ENCODE results near the gene MAPKAPK2. TPM values are rescaled to one million over a fixed set of nuclear protein-coding genes. Genes with fewer than 3 reads are reported as not detected.

The MAPKAPK2 gene
- total and polyA plus RNA-seq, 8 donors = 53.1 to 113 (median 61.8) TPM

DNA sequence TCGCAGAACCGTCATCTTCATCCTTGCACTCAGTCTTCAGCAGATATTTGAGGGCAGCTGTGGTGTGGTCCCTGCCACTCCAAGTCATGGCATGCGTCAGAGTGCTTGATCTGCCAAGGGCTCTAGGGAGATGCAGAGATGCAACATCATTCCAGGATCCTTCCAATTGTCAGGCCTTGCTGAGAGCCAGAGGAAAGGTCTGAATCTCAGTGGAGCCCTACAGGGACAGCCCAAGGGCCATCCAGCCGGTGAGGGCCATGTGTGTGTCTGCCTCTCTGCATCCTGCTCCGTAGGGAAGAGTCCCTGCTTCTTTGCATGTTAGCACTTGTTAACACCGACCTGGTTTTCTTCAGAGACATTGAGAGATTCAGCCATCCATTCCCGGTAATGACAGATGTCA, 17.6 kb downstream of the MAPKAPK2 start:
- peaks cover 34 to 99% of the 10 kb centered on the region in 2 donors for H3K4me1 ChIP-seq

DNA sequence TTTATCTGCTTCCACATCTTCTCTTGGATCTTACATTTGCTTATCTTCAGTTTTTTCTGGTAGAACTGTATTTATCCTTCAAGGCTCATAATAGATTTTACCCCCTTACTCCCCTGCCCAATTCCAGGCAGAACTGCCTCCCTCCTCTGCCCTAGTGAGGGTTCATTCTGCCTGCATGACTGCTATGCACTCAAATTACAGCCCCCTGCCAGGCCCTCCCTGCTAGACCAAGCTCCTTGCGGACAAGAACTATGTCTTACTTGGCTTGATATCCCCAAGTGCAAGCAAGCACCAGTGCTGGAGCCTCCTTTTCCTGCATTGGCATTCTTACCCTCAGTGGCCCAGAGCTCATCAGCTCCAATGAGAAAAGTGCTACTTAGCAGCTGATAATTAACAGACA, 18.1 kb downstream of the MAPKAPK2 start:
- no peaks in the 10 kb centered on the region for H3K36me3 ChIP-seq
- DNase-seq (no peak), ATAC-seq (no peak)
- no peak overlapping the region for H3K27ac ChIP-seq
- TF ChIP-seq, protein P1, sequence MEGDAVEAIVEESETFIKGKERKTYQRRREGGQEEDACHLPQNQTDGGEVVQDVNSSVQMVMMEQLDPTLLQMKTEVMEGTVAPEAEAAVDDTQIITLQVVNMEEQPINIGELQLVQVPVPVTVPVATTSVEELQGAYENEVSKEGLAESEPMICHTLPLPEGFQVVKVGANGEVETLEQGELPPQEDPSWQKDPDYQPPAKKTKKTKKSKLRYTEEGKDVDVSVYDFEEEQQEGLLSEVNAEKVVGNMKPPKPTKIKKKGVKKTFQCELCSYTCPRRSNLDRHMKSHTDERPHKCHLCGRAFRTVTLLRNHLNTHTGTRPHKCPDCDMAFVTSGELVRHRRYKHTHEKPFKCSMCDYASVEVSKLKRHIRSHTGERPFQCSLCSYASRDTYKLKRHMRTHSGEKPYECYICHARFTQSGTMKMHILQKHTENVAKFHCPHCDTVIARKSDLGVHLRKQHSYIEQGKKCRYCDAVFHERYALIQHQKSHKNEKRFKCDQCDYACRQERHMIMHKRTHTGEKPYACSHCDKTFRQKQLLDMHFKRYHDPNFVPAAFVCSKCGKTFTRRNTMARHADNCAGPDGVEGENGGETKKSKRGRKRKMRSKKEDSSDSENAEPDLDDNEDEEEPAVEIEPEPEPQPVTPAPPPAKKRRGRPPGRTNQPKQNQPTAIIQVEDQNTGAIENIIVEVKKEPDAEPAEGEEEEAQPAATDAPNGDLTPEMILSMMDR (IDR thresholded peaks at IDR 0.05) = no peak
- H3K27me3 ChIP-seq = no peaks in the 10 kb centered on the region
- no peak overlapping the region for H3K4me3 ChIP-seq
- intact Hi-C loops (cut with DNase I) = no loop called here
- H3K4me1 ChIP-seq = peaks cover 39 to 99% of the 10 kb centered on the region in 2 donors
- H3K9me3 ChIP-seq = no peaks in the 10 kb centered on the region

More for the DNA sequence above, 17.6 kb downstream of the MAPKAPK2 start:
- H3K4me3 ChIP-seq = no peak overlapping the region
- H3K36me3 ChIP-seq = no peaks in the 10 kb centered on the region
- no peaks in the 10 kb centered on the region for H3K9me3 ChIP-seq
- H3K27ac ChIP-seq = no peak overlapping the region
- no peaks in the 10 kb centered on the region for H3K27me3 ChIP-seq
- intact Hi-C loops (cut with DNase I) = no loop called here
- TF ChIP-seq, protein P1 (IDR thresholded peaks at IDR 0.05) = no peak
- DNase-seq (no peak), ATAC-seq (no peak)

DNA sequence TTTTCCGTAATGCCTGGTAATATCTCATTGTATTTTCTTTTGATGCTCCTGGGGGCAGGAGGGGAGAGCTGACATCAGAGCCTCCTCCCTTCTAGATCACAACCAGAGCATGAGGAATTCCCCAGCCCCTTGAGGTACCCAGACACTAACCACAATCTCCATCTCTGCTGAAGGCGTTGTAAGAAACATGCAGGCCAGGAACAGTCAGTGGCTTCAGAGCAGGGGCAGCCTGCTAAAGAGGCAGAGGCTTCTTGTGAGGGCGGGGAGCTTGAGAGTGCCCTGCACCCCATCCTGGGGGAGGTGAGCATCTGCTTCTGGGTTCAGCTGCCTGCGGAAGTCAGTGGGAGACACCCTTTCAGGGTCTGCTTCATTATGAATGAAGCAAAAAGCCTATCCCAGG, 19.0 kb downstream of the MAPKAPK2 start:
- no peak overlapping the region for H3K27ac ChIP-seq
- H3K9me3 ChIP-seq = no peaks in the 10 kb centered on the region
- intact Hi-C loops (cut with DNase I) = no loop called here
- no peak for ATAC-seq
- H3K36me3 ChIP-seq = no peaks in the 10 kb centered on the region
- DNase-seq = no peak
- no peaks in the 10 kb centered on the region for H3K27me3 ChIP-seq
- H3K4me1 ChIP-seq = peaks cover 46 to 99% of the 10 kb centered on the region in 2 donors
- TF ChIP-seq, protein P1 (IDR thresholded peaks at IDR 0.05) = no peak
- no peak overlapping the region for H3K4me3 ChIP-seq

DNA sequence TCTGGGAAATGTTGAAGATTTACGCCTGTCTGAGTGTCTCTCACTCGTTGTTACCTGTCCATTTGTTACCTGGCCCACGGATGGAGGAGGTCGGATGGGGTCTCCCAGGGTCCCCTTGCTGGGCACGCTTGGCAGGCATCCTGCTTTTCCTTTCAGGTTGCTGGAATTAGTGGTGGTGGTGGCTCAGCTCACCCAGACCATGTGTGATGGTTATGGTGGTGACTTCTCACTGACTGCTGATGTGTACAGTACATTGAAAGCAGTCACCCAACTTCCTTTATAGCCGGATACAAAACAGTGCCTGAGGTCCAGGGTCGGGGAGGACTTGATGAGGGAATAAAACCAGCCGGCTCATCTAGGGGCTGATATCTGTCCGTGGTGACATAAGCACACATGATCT, 19.5 kb downstream of the MAPKAPK2 start:
- TF ChIP-seq, protein P1 (IDR thresholded peaks at IDR 0.05) = no peak
- ATAC-seq = no peak
- peaks cover 51 to 99% of the 10 kb centered on the region in 2 donors for H3K4me1 ChIP-seq
- no peak overlapping the region for H3K4me3 ChIP-seq
- H3K27me3 ChIP-seq = no peaks in the 10 kb centered on the region
- H3K36me3 ChIP-seq = no peaks in the 10 kb centered on the region
- H3K27ac ChIP-seq = no peak overlapping the region
- DNase-seq = no peak
- H3K9me3 ChIP-seq = no peaks in the 10 kb centered on the region
- intact Hi-C loops (cut with DNase I) = no loop called here

DNA sequence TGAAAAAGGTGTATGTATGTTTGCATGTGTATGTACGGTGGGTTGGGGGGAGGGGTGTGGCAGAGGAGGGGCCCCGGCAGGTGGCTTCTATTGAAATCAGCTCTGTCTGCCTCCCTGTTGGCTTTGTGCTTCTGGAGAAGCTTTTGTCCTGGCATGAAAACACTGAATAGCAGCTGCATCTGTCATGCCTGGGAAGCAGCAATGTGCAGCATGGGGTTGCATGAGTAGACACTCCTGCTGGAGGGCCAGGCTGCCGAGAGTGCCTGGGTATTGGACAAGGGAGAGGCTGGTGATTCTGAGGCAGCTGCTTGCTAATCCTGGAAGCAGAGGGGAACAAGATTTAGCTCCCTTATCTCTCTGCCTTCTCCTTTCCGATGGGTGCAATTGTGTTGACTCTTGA, 20.5 kb downstream of the MAPKAPK2 start:
- DNase-seq (peak in 1 of 4 donors; percentile 78), ATAC-seq (peak; percentile 61)
- no peaks in the 10 kb centered on the region for H3K9me3 ChIP-seq
- H3K36me3 ChIP-seq = no peaks in the 10 kb centered on the region
- no peak overlapping the region for H3K4me3 ChIP-seq
- H3K4me1 ChIP-seq = peaks cover 54 to 99% of the 10 kb centered on the region in 2 donors
- no peaks in the 10 kb centered on the region for H3K27me3 ChIP-seq
- TF ChIP-seq, protein P1 (IDR thresholded peaks at IDR 0.05) = no peak
- intact Hi-C loops (cut with DNase I) = no loop called here
- peak overlapping the region; percentile 19 to 65 for H3K27ac ChIP-seq
